Adrenal gland (tissue), 5 donors: ENCODE results near the gene UBTF.

Source experiments
- CTCF ChIP-seq, 6 experiments: fragments of 450-650 bp in 4 of 6; fragments of 200-600 bp in 2 of 6; sonication (generic) in 1 of 6; IDR thresholded peaks; 1 replicate in 5 of 6; 2 replicates in 1 of 6; pipeline versions ENCODE4 v1.5.1 to v1.8.0; 2016 to 2021; ENCODE audit warnings: antibody characterized with exemption in 6 of 6, mild to moderate bottlenecking in 2 of 6, moderate library complexity in 1 of 6
- POLR2A ChIP-seq, 2 donors: fragments of 450-650 bp; IDR thresholded peaks; one replicate each; pipeline ENCODE4 v1.6.1; 2017; ENCODE audit warnings: antibody characterized with exemption in 2 of 2, mild to moderate bottlenecking in 2 of 2, moderate library complexity in 1 of 2
- donor health status: DM: no; HTN: no; CAD: no.

DNA sequence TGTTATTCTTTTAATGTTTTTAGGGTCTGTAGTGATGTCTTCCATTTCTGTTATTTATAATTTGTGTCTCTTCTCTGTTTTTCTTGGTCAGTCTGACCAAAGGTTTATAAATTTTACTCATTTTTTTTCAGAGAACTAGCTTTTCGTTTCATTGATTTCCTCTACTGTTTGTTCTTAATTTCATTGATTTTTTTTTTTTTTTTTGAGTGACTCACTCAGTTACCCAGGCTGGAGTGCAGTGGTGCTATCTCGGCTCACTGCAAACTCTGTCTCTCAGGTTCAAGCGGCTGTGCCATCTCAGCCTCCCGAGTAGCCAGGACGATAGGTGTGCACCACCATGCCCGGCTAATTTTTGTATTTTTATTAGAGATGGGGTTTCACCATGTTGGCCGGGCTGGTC lies 12.6 kb upstream of the UBTF start:
- no peak for TF ChIP-seq POLR2A (IDR thresholded peaks at IDR 0.05)
- no peak for TF ChIP-seq CTCF (IDR thresholded peaks at IDR 0.05)
